SH-SY5Y (cell line): Measurements from ENCODE around the gene CACNA1I.

Experiments used
- GATA2 ChIP-seq: IDR thresholded peaks from 2 replicates; pipeline ENCODE4 v1.6.1; 2011; ENCODE audit warnings: mild to moderate bottlenecking, low read depth, low read length
- GATA3 ChIP-seq: IDR thresholded peaks from 2 replicates; pipeline ENCODE4 v1.6.1; 2011; ENCODE audit warnings: low read depth, mild to moderate bottlenecking, low read length, moderate library complexity

- no peak for TF ChIP-seq GATA2
- TF ChIP-seq GATA3: no peak
Observed at GRCh38 chr22:39614442-39614841, 43.9 kb downstream of the CACNA1I start.
